Activated T-cell treated with anti-CD3 and anti-CD28 coated beads, Interleukin-2, amount 50 U/mL, for 1 hour (primary cell): ENCODE data around the gene GOLPH3.
"Not testable (repeated sequence)": the region's sequence is repeated elsewhere in the genome, so short reads cannot be mapped to it uniquely, and the experiment has no call there.

Experiments
- DNase-seq: peaks from one replicate; pipeline ENCODE4 v3.0.0-alpha.2; 2020

The GOLPH3 gene

DNA sequence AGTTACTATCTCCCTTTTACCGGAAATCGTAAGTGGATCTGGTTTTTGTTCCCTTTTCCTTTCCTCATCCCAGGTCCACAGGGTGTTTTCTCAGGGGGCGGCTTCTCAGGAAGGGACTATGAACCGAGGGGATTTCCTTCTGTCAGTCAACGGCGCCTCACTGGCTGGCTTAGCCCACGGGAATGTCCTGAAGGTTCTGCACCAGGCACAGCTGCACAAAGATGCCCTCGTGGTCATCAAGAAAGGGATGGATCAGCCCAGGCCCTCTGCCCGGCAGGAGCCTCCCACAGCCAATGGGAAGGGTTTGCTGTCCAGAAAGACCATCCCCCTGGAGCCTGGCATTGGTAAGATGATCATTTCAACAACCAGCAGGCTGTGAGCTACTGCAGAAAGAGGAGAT, 75.8 kb downstream of the GOLPH3 start:
- no peak for DNase-seq

DNA sequence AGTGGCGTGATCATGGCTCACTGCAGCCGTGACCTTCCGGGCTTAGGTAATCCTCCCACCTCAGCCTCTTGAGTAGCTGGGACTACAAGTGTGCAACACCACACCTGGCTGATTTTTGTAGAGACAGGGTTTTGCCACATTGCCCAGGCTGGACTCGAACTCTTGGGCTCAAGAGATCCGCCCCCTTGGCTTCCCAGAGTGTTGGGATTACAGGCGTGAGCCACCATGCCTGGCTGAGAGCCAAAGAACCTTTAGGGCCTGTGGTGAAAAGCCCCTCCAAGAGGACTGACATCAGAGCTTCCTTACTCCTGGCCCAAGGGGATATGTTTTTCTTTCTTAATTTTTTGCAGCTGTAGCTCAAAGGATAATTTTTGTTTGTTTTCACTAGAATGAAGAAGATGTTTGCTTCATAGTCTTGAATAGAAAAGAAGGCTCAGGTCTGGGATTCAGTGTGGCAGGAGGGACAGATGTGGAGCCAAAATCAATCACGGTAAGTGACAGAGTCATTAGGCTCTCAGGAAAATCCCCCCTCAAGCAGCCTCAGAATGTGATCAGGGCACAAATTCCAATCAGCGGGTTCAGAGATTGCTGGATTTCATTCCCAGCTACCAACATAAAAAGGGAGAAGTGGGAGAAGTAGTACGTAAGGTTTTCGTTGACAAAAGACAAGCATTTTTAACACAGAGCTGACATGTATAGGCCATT, 77.1 kb downstream of the GOLPH3 start:
- no peak for DNase-seq

DNA sequence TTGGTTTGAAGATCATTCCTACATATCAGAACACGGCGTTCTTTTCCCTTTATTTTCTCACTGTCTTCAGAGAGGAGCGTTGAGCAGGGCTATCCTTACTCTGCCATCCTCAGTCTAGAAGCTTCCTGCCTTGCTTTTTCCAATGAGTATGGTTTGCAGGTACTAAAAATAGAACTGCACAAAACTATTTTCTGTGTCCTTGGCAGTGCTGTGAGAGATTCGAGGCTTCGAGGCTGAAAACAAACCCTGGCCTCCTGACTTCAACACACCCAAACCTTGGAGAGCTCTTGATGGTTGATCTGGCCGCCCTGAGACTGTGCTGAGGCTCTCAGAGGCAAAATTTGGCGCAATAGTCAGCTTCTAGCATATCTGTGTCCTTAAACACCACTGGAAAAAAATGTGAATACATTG, 78.9 kb downstream of the GOLPH3 start:
- no peak for DNase-seq

DNA sequence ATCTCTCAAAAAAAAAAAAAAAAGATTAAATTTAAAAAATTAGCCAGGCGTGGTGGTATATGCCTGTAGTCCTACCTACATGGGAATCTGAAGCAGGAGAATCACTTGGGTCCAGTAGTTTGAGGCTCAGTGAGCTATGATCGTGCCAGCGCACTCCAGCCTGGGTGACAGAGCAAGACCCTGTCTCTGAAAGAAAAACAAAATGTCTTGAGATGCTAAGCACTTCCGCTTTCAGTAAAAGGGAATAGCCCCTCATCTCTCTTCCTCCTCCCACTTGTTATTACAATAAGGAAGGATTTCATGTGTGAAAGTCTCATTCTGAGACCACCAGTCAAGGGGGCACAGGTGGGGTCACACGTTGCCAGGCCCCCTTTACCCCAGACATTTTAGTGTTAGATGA, 79.4 kb downstream of the GOLPH3 start:
- DNase-seq: no peak

DNA sequence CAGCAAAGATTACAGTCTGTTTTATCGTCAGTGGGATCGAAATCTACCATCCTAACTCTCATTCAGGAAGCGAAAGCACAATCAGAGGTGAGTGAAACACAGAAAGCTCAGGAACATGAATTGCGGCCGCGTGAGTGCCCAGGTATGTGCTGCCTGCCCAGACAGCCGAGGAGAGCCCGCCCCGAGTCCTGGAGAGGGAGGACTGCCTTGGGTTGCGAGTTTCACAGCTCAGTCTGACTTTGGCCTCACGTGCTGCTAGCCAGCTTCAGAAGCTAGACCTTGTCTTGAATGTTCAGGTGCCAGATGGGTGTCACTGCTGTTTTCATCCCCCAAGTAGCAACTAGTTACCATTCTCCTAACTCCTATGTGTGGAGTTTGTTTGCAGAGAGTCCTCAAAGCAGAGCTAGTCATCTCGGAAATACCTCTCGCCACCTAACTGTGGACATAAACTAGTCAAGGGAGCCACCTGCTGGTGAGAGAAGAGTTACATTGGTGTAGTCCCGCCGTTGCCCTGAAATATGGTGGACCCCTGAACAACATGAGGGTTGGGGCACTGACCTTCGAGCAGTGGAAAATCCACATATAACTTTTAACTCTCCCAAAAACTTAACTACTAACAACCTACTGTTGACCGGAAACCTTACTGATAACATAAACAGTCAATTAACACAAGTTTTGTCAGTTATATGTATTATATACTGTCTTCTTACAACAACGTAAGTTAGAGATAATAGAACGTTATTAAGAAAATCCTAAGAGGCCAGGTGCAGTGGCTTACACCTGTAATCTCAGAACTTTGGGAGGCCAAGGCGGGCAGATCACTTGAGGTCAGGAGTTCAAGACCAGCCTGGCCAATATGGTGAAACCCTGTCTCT, 80.9 kb downstream of the GOLPH3 start:
- DNase-seq: peak; percentile 51

DNA sequence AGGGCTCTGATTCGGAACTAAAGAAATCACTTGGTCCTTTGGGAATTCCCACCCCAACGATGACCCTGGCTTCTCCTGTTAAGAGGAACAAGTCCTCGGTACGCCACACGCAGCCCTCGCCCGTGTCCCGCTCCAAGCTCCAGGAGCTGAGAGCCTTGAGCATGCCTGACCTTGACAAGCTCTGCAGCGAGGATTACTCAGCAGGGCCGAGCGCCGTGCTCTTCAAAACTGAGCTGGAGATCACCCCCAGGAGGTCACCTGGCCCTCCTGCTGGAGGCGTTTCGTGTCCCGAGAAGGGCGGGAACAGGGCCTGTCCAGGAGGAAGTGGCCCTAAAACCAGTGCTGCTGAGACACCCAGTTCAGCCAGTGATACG, 83.4 kb downstream of the GOLPH3 start:
- DNase-seq: no peak

DNA sequence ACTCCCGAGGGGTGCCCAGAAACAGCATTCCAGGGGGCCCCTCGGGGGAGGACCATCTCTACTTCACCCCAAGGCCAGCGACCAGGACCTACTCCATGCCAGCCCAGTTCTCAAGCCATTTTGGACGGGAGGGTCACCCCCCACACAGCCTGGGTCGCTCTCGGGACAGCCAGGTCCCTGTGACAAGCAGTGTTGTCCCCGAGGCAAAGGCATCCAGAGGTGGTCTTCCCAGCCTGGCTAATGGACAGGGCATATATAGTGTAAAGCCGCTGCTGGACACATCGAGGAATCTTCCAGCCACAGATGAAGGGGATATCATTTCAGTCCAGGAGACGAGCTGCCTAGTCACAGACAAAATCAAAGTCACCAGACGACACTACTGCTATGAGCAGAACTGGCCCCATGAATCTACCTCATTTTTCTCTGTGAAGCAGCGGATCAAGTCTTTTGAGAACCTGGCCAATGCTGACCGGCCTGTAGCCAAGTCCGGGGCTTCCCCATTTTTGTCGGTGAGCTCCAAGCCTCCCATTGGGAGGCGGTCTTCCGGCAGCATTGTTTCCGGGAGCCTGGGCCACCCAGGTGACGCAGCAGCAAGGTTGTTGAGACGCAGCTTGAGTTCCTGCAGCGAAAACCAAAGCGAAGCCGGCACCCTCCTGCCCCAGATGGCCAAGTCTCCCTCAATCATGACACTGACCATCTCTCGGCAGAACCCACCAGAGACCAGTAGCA, 83.9 kb downstream of the GOLPH3 start:
- no peak for DNase-seq

DNA sequence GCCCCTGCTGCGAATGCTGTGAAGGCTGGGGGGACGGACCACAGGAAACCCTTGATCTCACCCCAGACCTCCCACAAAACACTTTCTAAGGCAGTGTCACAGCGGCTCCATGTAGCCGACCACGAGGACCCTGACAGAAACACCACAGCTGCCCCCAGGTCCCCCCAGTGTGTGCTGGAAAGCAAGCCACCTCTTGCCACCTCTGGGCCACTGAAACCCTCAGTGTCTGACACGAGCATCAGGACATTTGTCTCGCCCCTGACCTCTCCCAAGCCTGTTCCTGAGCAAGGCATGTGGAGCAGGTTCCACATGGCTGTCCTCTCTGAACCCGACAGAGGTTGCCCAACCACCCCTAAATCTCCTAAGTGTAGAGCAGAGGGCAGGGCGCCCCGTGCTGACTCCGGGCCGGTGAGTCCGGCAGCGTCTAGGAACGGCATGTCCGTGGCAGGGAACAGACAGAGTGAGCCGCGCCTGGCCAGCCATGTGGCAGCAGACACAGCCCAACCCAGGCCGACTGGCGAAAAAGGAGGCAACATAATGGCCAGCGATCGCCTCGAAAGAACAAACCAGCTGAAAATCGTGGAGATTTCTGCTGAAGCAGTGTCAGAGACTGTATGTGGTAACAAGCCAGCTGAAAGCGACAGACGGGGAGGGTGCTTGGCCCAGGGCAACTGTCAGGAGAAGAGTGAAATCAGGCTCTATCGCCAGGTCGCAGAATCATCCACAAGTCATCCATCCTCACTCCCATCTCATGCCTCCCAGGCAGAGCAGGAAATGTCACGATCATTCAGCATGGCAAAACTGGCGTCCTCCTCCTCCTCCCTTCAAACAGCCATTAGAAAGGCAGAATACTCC, 84.7 kb downstream of the GOLPH3 start:
- no peak for DNase-seq

DNA sequence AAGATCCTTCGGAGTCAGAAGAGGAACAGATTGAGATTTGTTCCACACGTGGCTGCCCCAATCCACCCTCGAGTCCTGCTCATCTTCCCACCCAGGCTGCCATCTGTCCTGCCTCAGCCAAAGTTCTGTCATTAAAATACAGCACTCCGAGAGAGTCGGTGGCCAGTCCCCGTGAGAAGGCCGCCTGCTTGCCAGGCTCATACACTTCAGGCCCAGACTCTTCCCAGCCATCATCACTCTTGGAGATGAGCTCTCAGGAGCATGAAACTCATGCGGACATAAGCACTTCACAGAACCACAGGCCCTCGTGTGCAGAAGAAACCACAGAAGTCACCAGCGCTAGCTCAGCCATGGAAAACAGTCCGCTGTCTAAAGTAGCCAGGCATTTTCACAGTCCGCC, 85.9 kb downstream of the GOLPH3 start:
- DNase-seq: no peak

DNA sequence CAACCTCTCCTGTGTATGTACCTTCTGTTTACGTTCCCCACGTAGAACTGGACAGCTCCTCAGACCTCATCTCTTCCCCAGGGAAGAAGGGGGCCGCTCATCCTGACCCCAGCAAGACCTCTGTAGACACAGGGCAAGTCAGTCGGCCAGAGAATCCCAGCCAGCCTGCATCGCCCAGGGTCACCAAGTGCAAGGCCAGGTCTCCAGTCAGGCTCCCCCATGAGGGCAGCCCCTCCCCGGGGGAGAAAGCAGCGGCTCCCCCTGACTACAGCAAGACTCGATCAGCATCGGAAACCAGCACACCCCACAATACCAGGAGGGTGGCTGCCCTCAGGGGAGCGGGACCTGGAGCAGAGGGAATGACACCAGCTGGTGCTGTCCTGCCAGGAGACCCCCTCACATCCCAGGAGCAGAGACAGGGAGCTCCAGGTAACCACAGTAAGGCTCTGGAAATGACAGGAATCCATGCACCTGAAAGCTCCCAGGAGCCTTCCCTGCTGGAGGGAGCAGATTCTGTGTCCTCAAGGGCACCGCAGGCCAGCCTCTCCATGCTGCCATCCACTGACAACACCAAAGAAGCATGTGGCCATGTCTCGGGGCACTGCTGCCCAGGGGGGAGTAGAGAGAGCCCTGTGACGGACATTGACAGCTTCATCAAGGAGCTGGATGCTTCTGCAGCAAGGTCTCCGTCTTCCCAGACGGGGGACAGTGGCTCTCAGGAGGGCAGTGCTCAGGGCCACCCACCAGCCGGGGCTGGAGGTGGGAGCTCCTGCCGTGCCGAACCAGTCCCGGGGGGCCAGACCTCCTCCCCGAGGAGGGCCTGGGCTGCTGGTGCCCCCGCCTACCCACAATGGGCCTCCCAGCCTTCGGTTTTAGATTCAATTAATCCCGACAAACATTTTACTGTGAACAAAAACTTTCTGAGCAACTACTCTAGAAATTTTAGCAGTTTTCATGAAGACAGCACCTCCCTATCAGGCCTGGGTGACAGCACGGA, 86.7 kb downstream of the GOLPH3 start:
- no peak for DNase-seq

DNA sequence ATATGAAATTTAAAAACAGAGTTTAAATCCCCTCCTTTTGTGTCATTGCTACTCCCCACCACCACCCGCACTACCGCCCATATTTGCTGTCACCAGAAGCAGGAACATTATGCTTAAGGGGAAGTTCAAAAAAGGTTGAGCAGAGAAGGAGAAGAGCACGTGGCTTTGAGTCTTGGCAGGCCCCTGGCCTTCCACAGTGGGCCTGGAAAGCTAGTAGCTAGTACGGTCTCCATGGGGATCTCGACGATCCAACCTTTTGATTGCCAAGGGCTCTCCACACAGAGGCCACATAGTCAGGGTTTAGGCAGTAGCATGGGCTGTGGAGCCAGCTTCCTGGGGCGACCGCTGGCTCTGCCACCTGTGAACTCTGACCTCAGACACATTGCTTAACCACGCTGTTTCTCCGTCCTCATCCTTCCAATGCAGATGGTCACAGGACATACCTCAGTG, 90.1 kb downstream of the GOLPH3 start:
- no peak for DNase-seq

DNA sequence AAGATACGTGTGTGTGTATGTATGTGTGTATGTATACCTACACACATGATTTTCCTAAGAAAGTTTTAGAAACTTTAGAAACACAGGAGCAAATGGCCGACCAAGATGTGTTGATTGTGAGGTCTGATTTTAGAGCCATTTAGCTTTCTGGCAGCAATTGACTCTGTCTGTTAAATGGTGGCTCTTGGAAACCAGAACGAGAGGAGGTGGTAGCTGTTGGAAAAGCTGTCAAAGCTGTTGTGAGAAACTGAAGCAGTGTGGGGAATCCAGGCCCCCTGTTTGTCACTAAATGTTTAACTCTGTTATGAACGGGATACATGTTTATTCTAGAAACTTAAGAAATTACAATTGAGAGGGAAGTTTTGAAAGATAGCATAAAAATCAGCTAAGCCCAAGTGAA, 91.4 kb downstream of the GOLPH3 start:
- no peak for DNase-seq

DNA sequence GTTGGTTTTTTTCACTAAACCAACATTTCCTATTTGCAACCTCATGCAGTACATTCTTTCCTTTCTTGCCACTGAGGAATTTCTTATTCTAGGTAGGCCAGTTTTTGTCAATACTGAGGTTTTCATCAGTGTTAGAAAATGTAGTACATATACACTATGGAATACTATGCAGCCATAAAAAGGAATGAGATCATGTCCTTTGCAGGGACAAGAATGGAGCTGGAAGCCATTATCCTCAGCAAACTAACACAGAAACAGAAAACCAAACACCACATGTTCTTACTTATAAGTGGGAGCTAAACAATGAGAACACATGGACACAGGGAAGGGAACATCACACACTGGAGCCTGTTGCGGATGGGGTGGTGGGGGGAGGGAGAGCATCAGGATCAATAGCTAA, 93.6 kb downstream of the GOLPH3 start:
- DNase-seq: not testable (repeated sequence)

DNA sequence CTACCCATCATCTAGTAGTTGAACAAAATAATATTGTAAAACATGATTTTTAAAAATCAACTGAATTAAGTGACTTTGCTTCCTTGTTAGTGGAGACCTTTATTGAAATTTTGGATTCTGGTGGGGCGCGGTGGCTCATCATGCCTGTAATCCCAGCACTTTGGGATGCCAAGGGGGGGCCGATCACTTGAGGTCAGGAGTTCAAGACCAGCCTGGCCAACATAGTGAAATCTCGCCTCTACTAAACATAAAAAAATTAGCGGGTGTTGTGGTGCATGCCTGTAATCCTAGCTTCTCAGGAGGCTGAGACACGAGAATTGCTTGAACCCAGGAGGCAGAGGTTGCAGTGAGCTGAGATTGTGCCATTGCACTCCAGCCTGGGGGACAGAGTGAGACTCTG, 95.3 kb downstream of the GOLPH3 start:
- not testable (repeated sequence) for DNase-seq

DNA sequence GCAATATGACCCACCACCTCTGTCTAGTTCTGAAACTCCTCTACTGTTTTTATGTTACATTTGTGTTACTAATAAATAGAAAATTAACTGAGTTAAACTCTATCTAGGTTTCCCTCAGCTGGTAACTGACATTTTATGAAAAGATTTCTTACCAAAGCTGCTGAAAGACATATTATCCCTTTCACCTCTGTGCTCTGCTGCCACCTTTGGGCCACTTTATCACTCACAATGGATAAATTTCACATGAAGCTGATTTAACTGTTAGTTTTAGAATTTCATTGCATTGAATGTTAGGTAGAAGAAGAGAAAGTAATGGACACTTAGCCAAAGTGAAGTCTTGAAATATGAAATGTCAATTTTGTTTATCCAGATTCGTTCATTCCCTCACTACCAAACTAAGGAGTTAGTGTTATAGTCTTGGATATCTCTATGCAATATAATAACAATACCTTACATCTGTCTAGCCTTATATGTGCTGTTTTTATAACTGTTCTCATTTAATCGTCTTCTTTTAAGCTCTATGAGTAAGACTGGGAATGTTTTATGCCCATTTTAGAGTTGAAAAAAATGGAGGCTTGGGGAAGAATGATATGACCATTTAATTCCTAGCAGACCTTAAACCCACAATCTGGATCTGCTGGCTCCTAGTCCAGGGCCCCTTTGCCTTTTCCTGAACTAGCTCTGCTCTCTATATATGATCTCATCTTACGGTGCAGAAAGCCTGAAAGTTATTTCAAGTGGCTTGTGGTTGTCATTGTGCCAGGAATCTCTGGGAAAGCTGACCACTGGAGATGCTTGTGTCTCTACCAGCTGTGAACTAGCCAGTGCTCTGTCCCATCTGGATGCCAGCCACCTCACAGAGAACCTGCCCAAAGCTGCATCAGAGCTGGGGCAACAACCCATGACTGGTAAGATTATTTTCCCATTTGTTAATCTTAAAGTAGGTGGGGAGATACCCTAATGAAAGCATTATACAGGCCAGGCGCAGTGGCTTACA, 97.1 kb downstream of the GOLPH3 start:
- no peak for DNase-seq
